A673 (cell line): Measurements from ENCODE around the gene PRSS56.

ENCODE experiments used
- EZH2 ChIP-seq: fragments of 200-600 bp; sonication (generic); IDR thresholded peaks from 2 replicates; pipeline ENCODE4 v1.6.1; 2017; ENCODE audit warnings: borderline replicate concordance, low read depth, mild to moderate bottlenecking, mixed read lengths, antibody characterized with exemption, low read length; ENCODE audit not compliant: poor library complexity, severe bottlenecking
- TF ChIP-seq, protein P1 (sequence below): fragments of 300-800, 200-600 bp; sonication (generic); conservative IDR thresholded peaks from 2 replicates; pipeline ENCODE4 v1.5.1; 2017; ENCODE audit warnings: low read depth, mild to moderate bottlenecking, antibody characterized with exemption, low read length, moderate library complexity, mixed read lengths

GRCh38 chr2:232525199-232525598, 5.0 kb downstream of the PRSS56 start:
- TF ChIP-seq, protein P1, sequence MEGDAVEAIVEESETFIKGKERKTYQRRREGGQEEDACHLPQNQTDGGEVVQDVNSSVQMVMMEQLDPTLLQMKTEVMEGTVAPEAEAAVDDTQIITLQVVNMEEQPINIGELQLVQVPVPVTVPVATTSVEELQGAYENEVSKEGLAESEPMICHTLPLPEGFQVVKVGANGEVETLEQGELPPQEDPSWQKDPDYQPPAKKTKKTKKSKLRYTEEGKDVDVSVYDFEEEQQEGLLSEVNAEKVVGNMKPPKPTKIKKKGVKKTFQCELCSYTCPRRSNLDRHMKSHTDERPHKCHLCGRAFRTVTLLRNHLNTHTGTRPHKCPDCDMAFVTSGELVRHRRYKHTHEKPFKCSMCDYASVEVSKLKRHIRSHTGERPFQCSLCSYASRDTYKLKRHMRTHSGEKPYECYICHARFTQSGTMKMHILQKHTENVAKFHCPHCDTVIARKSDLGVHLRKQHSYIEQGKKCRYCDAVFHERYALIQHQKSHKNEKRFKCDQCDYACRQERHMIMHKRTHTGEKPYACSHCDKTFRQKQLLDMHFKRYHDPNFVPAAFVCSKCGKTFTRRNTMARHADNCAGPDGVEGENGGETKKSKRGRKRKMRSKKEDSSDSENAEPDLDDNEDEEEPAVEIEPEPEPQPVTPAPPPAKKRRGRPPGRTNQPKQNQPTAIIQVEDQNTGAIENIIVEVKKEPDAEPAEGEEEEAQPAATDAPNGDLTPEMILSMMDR = no peak
- no peak for TF ChIP-seq EZH2
